PC-3 (cell line): Measurements from ENCODE around the gene TXLNG.

Experiments
- CTCF ChIP-seq: fragments of 300-600 bp; sonication (generic); conservative IDR thresholded peaks from 2 replicates; pipeline ENCODE4 v1.5.1; 2017; ENCODE audit warnings: antibody characterized with exemption, low read depth, mild to moderate bottlenecking, low read length
- EZH2 ChIP-seq: fragments of 300-600 bp; sonication (generic); IDR thresholded peaks from one replicate; pipeline ENCODE4 v1.6.1; 2017; ENCODE audit warnings: antibody characterized with exemption, mild to moderate bottlenecking, low read length; ENCODE audit not compliant: unreplicated experiment
- EZH2phosphoT487 ChIP-seq: fragments of 300-600 bp; sonication (generic); IDR thresholded peaks from 2 replicates; pipeline ENCODE4 v1.6.1; 2018; ENCODE audit warnings: mild to moderate bottlenecking, antibody characterized with exemption, low read length, borderline replicate concordance

GRCh38 chrX:16845686-16846085 lies 59.4 kb downstream of the TXLNG start:
- TF ChIP-seq EZH2 (no peak), CTCF (no peak), EZH2phosphoT487 (no peak)
